ELF-1 (cell line): Measurements from ENCODE around the gene NOSIP.
A peak's percentile ranks its signal among the peaks of the same experiment; 100 is the strongest.

Experiments used
- DNase-seq: peaks from one replicate; pipeline ENCODE4 v3.0.0-alpha.2; 2016; ENCODE audit warnings: low read depth, low spot score

Gene NOSIP

GRCh38 chr19:49546825-49547565, 33.4 kb downstream of the NOSIP start:
- peak; percentile 90 for DNase-seq

GRCh38 chr19:49544154-49544553, 36.2 kb downstream of the NOSIP start:
- DNase-seq = no peak

- no peak for DNase-seq
Observed at GRCh38 chr19:49543032-49543431, 37.3 kb downstream of the NOSIP start.

GRCh38 chr19:49542446-49542845, 37.9 kb downstream of the NOSIP start:
- DNase-seq = no peak

- DNase-seq = no peak
Observed at GRCh38 chr19:49541914-49542313, 38.4 kb downstream of the NOSIP start.

- no peak for DNase-seq
Observed at GRCh38 chr19:49539192-49539952, 41.0 kb downstream of the NOSIP start.

- no peak for DNase-seq
Observed at GRCh38 chr19:49538643-49539042, 41.7 kb downstream of the NOSIP start.

GRCh38 chr19:49536921-49537462, 43.4 kb downstream of the NOSIP start:
- no peak for DNase-seq

- no peak for DNase-seq
Observed at GRCh38 chr19:49534632-49535385, 45.5 kb downstream of the NOSIP start.

GRCh38 chr19:49533551-49534488, 46.5 kb downstream of the NOSIP start:
- DNase-seq = peak; percentile 82

GRCh38 chr19:49530708-49531107, 49.6 kb downstream of the NOSIP start:
- peak; percentile 37 for DNase-seq

GRCh38 chr19:49528211-49528771, 52.1 kb downstream of the NOSIP start:
- no peak for DNase-seq

GRCh38 chr19:49524812-49525455, 55.4 kb downstream of the NOSIP start:
- no peak for DNase-seq

GRCh38 chr19:49520705-49521319, 59.5 kb downstream of the NOSIP start:
- no peak for DNase-seq

- DNase-seq = no peak
Observed at GRCh38 chr19:49518033-49518432, 62.3 kb downstream of the NOSIP start.

- no peak for DNase-seq
Observed at GRCh38 chr19:49515767-49516166, 64.6 kb downstream of the NOSIP start.

GRCh38 chr19:49514151-49514550, 66.2 kb downstream of the NOSIP start:
- DNase-seq = peak; percentile 49

GRCh38 chr19:49513746-49514118, 66.6 kb downstream of the NOSIP start:
- DNase-seq = no peak

GRCh38 chr19:49512970-49513745, 67.2 kb downstream of the NOSIP start:
- DNase-seq = peak; percentile 58
